ENCODE measurements around the gene AAMP.

Gene AAMP

DNA sequence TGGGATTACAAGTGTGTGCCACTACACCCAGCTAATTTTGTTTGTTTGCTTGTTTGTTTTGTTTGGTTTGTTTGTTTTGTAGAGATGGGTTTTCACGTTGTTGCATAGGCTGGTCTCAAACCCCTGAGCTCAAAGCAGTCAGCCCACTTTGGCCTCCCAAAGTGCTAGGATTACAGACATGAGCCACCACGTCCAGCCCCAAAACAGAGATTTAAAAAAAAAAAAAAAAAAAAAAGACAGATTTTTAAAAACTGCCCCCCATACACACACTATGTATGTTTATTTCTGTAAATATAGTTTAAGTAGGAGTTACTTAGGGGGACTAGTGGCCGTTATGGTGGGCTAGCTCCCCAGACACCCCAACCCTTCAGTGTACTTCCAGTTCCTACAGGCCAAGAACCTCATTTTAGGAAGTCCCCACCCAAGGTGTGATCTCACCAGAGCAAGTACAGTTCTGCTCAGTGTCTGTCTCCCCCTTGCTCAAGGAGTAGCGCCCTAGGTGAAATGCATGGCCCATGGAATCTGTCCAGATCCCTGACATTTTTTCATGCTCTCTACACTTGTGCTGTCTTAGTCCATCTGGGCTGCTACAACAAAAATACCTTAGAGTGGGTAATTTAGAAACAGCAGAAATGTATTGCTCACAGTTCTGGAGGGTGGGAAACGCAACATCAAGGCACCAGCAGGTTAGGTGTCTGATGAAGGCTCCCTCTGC is 23.9 kb upstream of the AAMP start:
- no peak for DNase-seq

DNA sequence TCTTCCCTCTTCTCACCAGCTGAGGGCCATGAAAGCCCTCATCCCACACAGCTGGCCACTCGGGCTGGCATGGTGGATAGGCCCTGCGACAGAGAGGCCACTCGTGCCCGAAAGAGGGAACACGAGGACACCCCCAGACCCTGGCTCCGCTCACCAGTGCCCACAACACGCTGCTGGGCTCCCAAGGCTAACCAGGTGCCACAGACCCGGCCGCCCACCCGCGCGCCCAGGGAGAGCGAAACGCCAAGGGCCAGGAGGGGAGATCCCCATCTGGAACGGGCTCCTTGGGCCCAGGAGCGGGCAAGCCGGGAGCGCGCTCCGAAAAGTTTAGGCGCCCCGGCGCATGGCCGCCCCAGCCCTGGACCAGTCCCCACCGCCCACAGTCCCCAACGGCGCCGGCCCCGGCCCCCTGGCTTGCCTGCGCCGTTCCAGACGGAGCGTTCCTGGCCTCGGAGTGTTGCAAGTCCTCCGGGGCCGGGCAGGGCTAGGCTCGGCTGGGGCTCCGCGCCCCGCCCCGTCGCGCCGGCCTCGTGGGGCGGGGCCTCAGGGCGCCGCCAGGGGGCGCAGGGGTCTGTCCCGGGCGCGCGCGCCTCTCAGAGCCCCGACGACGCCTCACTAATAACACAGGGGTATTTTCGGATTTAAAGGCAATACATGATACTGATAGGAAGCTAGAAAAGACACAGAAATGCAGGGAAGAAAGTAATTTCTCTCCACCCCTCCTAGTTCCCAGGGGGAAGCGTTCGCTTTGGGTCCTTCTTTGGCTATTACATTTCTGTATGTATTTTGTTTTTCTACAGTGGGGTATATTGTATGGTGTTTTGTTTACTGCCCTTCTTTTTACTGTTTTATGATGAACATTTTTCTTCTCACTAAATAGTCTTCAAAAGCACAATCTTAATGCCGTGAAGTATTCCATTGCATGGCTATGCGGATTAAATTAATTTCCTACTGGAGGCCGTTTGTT is 22.4 kb upstream of the AAMP start, which contains the start of gene TMBIM1:
Gene TMBIM1 (minus strand): TSS at position 456 of the 967 bp plus-strand sequence. CDS start 10,362 bp downstream, outside the sequence.
- DNase-seq: peak; percentile 73

DNA sequence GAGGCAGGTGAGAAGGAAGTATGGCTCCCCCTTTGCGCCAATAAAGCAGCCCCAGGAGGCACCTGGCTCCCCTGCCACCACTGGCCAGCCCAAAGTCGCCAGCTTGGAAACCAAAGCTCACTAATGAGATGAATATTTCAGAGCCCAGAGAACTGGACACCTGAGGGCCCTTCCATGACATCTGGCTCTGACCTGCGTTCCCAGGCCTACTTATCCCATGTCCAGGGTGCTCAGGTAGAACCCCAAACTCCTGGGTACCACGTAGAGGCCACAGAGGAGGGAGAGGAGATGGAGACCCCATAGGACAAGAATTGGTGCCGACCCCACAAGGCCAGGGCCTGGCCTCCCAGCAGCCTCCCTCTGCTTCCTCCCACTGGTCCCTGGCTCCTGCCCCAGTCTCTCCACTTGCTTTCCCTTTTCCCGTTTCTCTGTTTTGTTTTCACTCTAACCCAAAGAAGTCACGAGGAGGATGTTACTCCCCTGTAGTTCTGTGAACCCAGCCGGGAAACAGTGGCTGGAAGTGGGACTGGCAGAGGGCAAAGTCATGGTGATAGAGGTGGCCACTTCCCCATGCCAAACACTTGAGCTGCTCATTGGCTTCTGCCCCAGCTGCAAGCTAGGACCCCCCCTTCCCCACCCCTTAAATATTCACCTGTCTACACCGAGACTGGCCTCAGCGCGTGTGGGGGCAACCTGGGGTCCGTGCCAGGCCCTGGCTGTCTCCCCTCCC is 21.5 kb upstream of the AAMP start:
- no peak for DNase-seq

DNA sequence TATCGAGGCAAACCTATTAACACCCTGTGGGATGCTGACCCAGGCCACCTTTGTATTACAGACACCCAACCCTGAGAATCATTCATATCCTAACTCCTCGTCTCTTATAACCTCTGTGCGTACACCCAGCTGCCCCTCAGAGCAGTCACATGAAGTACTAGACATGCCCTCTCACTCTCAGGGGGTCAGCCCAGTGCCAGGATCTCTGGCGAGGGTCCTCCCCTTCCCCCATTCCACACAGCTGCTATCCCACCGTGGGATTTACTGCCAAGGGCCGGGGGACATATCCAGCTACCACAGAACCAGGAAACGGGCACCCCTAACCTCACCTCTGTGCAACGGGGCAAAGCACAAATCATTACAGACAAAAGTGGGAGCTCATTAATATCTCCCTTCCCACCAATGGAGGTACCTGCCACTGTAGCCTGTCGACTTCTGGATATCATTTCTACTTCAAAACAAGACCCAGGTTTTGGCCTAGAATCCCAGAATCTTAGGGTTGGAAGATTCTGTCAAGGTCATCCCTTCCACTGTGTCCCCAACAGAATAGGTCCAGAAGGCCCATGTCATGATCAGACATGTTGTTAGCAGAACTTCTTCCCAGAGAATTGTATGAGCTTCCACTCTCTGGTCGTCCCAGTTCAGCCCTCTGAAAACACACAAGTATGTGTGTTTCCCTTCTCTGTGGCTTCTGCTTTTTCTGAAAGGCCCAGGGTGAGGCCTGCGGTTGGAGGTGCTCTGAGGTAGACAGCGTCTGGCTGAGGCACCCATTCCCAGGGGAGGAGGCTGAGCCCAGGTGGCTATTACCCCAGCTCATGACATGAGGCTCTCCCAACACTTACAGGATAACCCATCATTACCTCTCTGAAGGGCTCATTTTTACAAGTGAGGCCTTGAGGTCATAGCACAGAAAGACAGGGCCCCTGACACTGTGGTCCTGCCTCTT is 20.7 kb upstream of the AAMP start:
- DNase-seq: peak; percentile 38

DNA sequence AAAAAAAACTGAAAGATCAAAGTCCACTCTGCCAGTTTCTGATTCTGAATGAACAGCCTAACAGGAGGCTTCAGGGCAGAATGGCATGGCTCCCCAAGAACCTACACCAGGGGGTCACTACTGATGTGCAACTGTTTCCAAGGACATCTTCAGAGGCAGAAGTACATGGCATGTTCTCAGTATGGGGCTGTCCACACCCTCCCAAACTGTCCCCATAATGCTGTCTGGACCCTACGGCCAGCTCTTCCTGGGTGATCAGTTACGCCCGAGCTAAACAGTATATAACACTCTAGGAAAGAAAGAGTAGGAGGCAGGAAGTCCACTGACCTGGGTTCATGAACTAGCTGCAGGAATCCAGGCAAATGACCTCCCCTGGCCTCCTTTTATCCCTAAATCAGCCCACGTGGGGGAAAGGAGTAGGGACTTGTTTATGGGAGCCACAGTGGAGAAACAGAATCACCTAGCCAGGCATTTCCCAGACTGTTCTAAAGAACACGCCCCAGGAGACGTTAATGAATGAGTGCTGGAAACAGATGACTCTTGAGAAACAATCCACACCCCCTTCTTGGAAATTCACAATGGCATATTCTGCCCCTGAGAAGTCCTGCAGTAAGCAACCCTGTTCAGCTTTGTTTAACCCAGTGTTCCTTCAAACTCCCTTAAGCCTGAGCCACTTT is 19.8 kb upstream of the AAMP start:
- no peak for DNase-seq

DNA sequence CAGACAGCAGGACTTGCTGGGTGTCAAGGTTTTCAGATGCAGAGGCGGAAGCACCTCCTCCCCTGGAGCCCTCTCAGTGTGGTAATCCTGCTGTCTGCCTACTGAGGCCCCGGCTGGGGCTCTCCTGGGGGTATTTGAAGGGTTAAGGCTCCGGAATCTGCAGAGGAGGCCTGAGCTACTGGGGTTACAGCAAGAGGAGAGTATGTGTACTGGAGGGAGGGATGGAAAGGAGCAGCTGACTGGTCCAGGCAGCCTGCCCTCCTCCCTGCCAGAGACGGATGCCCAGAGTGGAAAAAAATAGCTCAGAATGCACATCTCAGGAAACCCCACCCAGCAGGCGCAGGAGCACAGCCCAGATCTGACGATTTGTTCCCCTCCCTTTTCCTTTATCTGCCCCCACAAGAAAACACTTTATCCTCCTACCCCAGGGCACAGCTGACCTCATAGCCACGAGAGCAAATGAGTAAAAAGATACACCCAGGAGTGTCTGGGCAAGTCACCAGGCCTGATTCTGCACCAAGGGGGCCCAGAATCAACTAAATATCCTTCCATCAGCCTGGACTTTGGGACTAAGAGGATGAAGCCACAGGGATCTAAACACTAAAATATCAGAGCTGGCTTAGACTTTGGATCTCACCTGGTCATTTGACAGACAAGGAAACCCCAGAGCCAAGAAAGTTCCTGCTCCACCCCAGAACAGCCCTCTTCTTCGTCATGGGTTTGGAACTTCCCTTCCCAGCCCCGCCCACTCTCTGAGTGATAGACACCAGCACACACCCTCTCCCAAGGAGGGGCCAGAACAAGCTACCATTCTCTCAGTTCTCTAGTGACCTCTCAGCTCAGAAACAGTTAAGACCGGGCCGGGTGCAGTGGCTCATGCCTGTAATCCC is 16.9 kb upstream of the AAMP start:
- DNase-seq: peak; percentile 83

- DNase-seq: no peak
These were observed 15.7 kb upstream of the AAMP start for GRCh38 chr2:218285604-218286003.

DNA sequence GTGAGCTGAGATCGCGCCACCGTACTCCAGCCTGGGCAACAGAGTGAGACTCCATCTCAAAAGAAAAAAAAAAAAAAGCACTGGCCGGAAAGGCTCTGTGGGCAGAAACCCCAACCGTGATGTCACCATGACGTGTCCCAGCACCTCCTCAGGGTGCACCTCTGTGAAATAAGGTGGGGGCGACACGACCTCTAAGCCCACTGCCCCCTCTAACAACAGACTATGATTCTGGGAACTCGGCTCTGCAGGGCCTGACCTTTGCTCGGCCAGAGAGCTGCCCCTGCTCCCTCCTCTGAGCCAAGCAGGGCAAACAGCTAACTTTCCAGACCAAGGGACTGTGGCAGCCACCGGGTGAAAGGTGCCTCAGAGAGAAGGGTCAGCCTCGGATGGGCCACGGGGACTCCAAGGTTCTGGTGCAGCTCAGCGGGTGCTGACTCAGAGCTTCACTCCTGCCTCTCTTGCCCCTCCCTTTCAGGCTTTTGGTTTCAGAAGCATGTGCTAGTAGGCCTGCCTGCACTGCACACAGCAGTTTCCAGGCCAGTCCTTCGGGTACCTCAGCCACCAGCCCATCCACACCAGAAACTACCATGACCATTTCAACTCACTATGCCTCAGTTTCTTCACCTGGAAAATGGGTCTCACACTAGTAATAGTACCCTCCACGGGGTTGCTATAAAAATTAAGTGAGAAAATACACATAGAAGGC is 14.3 kb upstream of the AAMP start:
- peak; percentile 64 for DNase-seq

- DNase-seq: no peak
These were observed 12.4 kb upstream of the AAMP start for GRCh38 chr2:218282173-218282991.

DNA sequence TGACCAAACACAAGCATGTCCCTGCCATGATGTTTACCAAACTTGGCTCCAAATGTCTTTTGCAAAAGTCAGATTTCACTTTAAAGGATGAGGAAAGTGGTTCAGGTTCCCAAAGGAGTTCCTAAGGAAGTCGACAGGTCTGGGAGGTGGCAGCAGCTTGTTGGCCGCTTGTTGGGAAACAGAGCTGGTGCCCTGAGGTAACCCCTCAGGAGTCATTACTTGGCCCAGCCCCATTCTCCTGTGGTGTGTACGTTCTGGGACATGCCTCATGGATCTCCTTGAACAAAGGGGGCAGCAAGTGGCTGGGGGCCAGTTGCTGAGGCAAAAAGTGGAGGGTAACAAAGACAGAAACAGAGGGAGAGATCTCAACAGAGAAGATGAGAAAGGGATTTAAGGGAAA is 11.5 kb upstream of the AAMP start:
- DNase-seq: no peak

DNA sequence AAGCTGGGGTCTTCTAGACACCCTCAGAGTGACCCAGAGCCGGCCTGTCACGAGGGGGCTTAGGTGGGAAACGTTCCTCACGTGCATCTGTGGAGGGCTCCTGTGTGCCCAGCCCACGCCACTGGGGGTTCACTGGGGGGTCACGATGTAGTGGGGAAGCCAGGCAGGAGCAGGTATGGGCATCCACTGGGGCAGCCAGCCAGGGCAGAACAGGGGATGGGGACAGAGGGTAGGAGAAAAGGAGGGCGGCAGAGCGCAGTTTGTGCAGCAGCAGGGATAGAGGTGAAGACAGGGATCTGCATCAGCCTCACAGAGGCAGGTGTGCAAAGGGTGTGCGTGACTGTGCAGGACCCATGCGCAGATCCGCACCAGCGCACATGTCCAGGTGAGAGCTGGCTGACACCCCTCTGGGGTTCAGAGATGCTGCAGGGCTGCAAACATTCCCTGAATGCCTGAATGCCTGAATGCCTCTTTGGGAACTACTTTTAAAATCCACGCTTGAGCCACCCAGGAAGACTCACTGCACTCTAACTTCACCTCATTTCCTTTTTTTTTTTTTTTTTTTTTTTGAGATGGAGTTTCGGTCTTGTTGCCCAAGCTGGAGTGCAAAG is 10.4 kb upstream of the AAMP start:
- no peak for DNase-seq

DNA sequence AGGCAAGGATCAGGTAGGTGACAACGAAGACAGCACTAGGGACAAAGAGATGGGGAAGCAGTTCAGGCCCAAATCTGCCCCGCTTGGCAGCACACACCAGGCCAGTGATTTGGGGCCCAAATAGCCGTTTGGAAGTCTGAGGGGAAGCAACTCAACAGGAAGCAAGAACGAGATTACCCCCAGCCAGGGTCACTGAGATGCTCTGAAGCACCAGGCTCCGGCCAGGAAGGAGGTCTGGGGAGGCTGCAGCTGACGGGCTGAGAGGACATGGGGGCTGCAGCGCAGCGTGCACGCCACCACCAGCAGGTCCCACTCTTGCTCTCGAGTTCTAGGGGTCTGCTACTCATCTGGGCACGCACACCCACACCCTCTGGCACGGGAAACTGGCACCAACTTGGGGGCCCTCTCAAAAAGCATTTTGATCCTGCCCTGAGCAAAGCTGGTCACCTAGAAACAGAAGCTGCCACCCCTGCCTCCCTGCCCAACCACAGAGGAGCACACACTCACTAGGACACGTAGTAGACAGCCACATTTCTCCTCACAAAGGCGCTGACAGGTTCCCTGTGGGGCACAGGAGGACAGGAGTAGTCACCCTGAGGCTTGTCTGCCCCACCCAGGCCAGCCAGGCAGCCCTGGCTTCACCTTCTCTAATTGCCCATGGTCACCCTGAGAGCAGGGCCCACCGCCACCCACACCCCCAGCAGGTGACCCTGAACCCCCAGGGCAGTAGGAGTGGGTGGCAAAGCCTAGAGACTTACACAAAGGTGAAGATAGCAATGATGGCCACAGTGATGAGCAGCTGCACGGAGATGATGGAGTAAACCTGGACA is 8.8 kb upstream of the AAMP start:
- no peak for DNase-seq

DNA sequence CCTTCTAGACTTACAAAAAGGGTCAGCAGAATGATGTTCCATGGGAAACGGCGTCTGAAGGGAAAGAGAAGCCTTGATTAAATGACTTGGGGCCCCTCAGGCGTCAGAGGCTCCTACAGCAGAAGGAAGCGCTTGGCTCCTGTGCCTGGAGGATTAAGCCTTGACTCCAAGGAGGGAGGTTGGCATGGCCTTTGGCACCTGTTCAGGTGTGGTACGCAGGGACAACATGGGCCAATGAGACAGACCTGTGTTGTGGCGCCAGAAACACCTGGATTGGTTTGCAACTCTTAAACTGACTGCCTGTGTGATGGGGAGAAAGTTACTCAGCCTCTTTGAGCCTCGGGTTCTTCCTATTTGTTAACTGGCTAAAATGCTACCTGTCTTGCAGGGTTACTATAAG is 8.0 kb upstream of the AAMP start:
- DNase-seq: no peak

GRCh38 chr2:218276986-218277755 is 7.2 kb upstream of the AAMP start:
- no peak for DNase-seq

- DNase-seq: no peak
These were observed 5.6 kb upstream of the AAMP start for GRCh38 chr2:218275371-218276072.

DNA sequence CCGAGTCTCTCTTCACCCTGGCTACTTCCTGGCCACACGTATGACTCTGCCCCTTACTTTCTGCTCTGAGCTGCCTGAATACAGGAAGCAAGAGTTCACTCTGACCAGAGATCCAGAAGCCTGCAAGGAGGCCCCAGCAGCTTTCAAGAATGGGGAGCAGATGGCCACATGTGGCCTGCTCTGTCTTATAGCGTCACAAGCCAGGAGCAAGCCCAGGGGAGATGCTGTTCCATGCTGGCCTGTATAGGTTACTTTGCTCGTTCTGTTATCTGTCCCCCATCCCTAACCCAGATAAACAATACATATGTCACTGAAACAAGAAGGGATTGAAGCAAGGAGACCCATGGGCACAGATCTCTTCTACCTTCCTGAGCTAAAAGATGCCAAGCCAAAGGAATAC is 4.6 kb upstream of the AAMP start:
- no peak for DNase-seq

All from stimulated activated CD4-positive, alpha-beta T cell treated with anti-CD3 and anti-CD28 coated beads, Interleukin-1b, Interleukin-23, amount 100 ng/mL, for 48 hours (primary cell).